GM12878 (cell line): ENCODE results near the gene ZFP14. TPM values are rescaled to one million over a fixed set of nuclear protein-coding genes. Genes with fewer than 3 reads are reported as not detected.

ENCODE experiments used
- ATAC-seq: fragments of 200-7000 bp; cut with Tn5 transposase; 3 replicates; pipeline ENCODE4 v1.9.1; 2020; ENCODE audit warnings: mild to moderate bottlenecking, moderate library complexity
- BruUV-seq: library from RNA; stranded (reverse); fragments of 400-500 nt; replicated peaks from 2 replicates; lab custom pipeline; 2021; lab: Mats Ljungman, UMichigan
- CTCF ChIA-PET: fragments of 300-600 bp; sonication (Branson Sonifier 250); formaldehyde crosslinking; extraction: SDS; loops from one replicate; lab custom pipeline; 2021; ENCODE audit warnings: inconsistent platforms; lab: Yijun Ruan, JAX
- POLR2A ChIA-PET: fragments of 350-600 bp; formaldehyde crosslinking; extraction: SDS; loops from one replicate; lab custom pipeline; 2021; ENCODE audit warnings: inconsistent platforms; lab: Charles Lee
- RAD21 ChIA-PET: fragments of 300-600 bp; sonication (Branson Sonifier 250); formaldehyde crosslinking; loops from one replicate; lab custom pipeline; 2023; ENCODE audit warnings: antibody characterized with exemption; ENCODE audit not compliant: unreplicated experiment; lab: Charles Lee
- SMC1A ChIA-PET: fragments of 300-600 bp; sonication (Branson Sonifier 250); formaldehyde crosslinking; loops from one replicate; lab custom pipeline; 2023; ENCODE audit not compliant: unreplicated experiment, uncharacterized antibody; lab: Charles Lee
- DNase-seq: peaks from one replicate; pipeline ENCODE4 v3.0.0-alpha.2; 2011; ENCODE audit warnings: low read depth, low spot score
- FAIRE-seq: peaks from 3 replicates; lab custom pipeline; 2011; peaks lifted over from hg19 to GRCh38; lab: Jason Lieb, UNC
- H2AFZ ChIP-seq: 2 replicates; pipeline ENCODE4 v1.6.0; 2011; ENCODE audit warnings: low read depth, low read length, control low read depth; ENCODE audit not compliant: control insufficient read depth
- H3K27ac ChIP-seq: 2 replicates; pipeline ENCODE4 v1.5.1; 2011; ENCODE audit warnings: control low read depth; ENCODE audit not compliant: control insufficient read depth, insufficient read depth
- H3K27me3 ChIP-seq, 2 experiments: replicated peaks in 1 of 2; 2 replicates each; pipeline versions ENCODE4 v1.6.0 to v1.6.1; 2011; ENCODE audit warnings: low read length in 1 of 2; ENCODE audit not compliant: control insufficient read depth in 2 of 2, insufficient read depth in 2 of 2
- H3K36me3 ChIP-seq, 2 experiments: 2 replicates each; pipeline ENCODE4 v1.5.1; 2011; ENCODE audit warnings: low read length in 1 of 2; ENCODE audit not compliant: control insufficient read depth in 2 of 2, insufficient read depth in 2 of 2
- H3K4me1 ChIP-seq: 2 replicates; pipeline ENCODE4 v1.6.1; 2011; ENCODE audit warnings: mild to moderate bottlenecking, low read length, moderate library complexity, mixed read lengths; ENCODE audit not compliant: control insufficient read depth, insufficient read depth
- H3K4me2 ChIP-seq: 2 replicates; pipeline ENCODE4 v1.6.0; 2011; ENCODE audit warnings: control low read depth; ENCODE audit not compliant: control insufficient read depth, insufficient read depth
- H3K4me3 ChIP-seq: fragments of 200-600 bp; sonication (generic); 2 replicates; pipeline ENCODE4 v1.5.1; 2016
- H3K79me2 ChIP-seq: 2 replicates; pipeline ENCODE4 v1.6.0; 2011; ENCODE audit warnings: low read length; ENCODE audit not compliant: control insufficient read depth, insufficient read depth
- H3K9ac ChIP-seq: 2 replicates; pipeline ENCODE4 v1.8.0; 2011; ENCODE audit warnings: low read length, control low read depth, mixed read lengths; ENCODE audit not compliant: control insufficient read depth, insufficient read depth
- H3K9me3 ChIP-seq: replicated peaks from 3 replicates; pipeline ENCODE4 v1.5.1; 2011; ENCODE audit warnings: mild to moderate bottlenecking, low read length; ENCODE audit not compliant: control insufficient read depth, insufficient read depth
- H4K20me1 ChIP-seq: 2 replicates; pipeline ENCODE4 v1.6.0; 2011; ENCODE audit not compliant: control insufficient read depth, insufficient read depth
- BHLHE40 ChIP-seq, 2 experiments: fragments of 450-650 bp in 1 of 2; IDR thresholded peaks; 2 replicates each; pipeline ENCODE4 v1.6.1; 2011 to 2017; ENCODE audit warnings: low read depth in 2 of 2, borderline replicate concordance in 1 of 2, improper control_type of control experiment in 1 of 2, low read length in 1 of 2, mild to moderate bottlenecking in 1 of 2
- BRCA1 ChIP-seq: IDR thresholded peaks from 2 replicates; pipeline ENCODE4 v1.6.1; 2011; ENCODE audit warnings: low read depth, low read length, improper control_type of control experiment
- IKZF2 ChIP-seq, 2 experiments: fragments of 450-650 bp; IDR thresholded peaks; 2 replicates each; pipeline ENCODE4 v1.6.1; 2017; ENCODE audit warnings: mild to moderate bottlenecking in 2 of 2, moderate library complexity in 2 of 2
- PML ChIP-seq: IDR thresholded peaks from 2 replicates; pipeline ENCODE4 v1.6.1; 2012; ENCODE audit warnings: low read length, inconsistent platforms
- POLR2AphosphoS5 ChIP-seq: IDR thresholded peaks from 2 replicates; pipeline ENCODE4 v1.6.1; 2011; ENCODE audit warnings: mild to moderate bottlenecking, low read length, inconsistent platforms
- POU2F2 ChIP-seq: IDR thresholded peaks from 3 replicates; pipeline ENCODE4 v1.6.1; 2011; ENCODE audit warnings: low read depth, mild to moderate bottlenecking, low read length, borderline replicate concordance
- TCF12 ChIP-seq: IDR thresholded peaks from 2 replicates; pipeline ENCODE4 v1.6.1; 2011; ENCODE audit warnings: low read depth, mild to moderate bottlenecking, low read length
- WGBS: methylation state at CpG from one replicate; pipeline ENCODE4 v1.1.6; 2016; ENCODE audit warnings: low lambda C conversion rate; ENCODE audit not compliant: insufficient replicate concordance, insufficient coverage; ENCODE audit errors: missing lambda C conversion rate; 5-methylcytosine and 5-hydroxymethylcytosine counted together
- in situ Hi-C: fragments of 300-500 bp; cut with MboI; formaldehyde crosslinking; loops from 9 replicates; pipeline ENCODE4 v1.14.3; 2018; ENCODE audit warnings: mixed read lengths
- intact Hi-C: fragments of 100-400 bp; cut with micrococcal nuclease; formaldehyde crosslinking; loops from one replicate; pipeline ENCODE4 v1.14.2; 2022; ENCODE audit not compliant: unreplicated experiment
- polyA plus RNA-seq, 11 experiments: library from polyadenylated mRNA; depleted of rRNA in 4 of 11; unstranded in 6 of 11; stranded (reverse) in 5 of 11; fragments of >200 nt; fragmentation: Nextera tagmentation in 4 of 11; fragmentation: Illumina TruSeq in 1 of 11; extraction: Ambion mirVana in 4 of 11; extraction: Trizol in 1 of 11; gene quantifications; 1 replicate in 1 of 11; 2 replicates in 10 of 11; pipeline versions ENCODE4 v1.2.1 to v1.2.3, GENCODE V29; 2011 to 2016; ENCODE audit warnings: inconsistent platforms in 2 of 11, missing spikeins in 2 of 11, low read depth in 1 of 11
- total RNA-seq, 4 experiments: library from RNA; depleted of rRNA in 3 of 4; stranded (reverse); fragments of >200 nt in 3 of 4; fragmentation: Illumina TruSeq in 1 of 4; extraction: Trizol in 1 of 4; gene quantifications; 2 replicates each; pipeline versions ENCODE4 v1.2.1 to v1.2.3, GENCODE V29; 2013 to 2021
- TF ChIP-seq, protein P1 (sequence below): IDR thresholded peaks from 2 replicates; pipeline ENCODE4 v1.6.1; 2012; ENCODE audit warnings: low read length, inconsistent platforms

Gene ZFP14
- total and polyA plus RNA-seq, 10 of the 15 experiments (the other 5 are each of a cell fraction or from before 2014, with no cell fraction given) = 0.61 to 2.6 (median 0.83) TPM

DNA sequence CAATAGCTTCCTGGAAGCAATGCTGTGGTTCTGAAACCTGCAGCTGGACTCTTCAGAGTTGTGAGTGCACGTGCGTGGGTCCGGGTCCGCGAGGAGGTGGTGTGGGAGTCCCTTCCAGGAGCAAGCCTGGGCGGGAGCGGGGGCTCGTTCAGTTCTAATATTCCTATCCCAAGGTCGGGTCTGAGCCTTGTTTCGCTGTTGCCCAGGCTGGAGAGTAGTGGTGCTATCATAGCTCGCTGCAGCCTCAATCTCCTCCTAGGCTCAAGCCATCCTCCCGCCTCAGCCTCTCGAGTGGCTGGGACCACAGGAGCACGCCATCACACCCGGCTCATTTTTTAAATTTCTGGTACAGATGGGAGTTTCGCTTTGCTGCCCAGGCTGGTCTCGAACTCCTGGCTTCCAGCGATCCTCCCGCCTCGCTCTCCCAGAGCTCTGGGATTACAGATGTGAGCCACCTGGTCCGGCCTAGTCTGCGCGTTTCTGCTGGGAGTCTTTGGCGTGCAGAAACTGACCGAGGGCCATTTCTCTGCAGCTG lies 38.8 kb upstream of the ZFP14 start:
- no peak for DNase-seq
- TF ChIP-seq BHLHE40 (IDR thresholded peaks at IDR 0.05; ENCODE audit: borderline replicate concordance in 1 of 2, low read depth in 2 of 2, low read length in 1 of 2) (peak; percentile 14 to 44; a peak in 1 of 4 replicates), TCF12 (peak; percentile 38)
- TF ChIP-seq, protein P1, sequence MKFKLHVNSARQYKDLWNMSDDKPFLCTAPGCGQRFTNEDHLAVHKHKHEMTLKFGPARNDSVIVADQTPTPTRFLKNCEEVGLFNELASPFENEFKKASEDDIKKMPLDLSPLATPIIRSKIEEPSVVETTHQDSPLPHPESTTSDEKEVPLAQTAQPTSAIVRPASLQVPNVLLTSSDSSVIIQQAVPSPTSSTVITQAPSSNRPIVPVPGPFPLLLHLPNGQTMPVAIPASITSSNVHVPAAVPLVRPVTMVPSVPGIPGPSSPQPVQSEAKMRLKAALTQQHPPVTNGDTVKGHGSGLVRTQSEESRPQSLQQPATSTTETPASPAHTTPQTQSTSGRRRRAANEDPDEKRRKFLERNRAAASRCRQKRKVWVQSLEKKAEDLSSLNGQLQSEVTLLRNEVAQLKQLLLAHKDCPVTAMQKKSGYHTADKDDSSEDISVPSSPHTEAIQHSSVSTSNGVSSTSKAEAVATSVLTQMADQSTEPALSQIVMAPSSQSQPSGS = no peak
- CTCF ChIA-PET = no interaction called here
- H3K27ac ChIP-seq = peak overlapping the region; percentile 61
- POLR2A ChIA-PET = interaction anchor here (0.5 to 1.6 kb wide), 2 partner anchors 71 to 91 kb away, joined by 5 to 6 read pairs; partner anchors contain the start of gene ZNF566
- peak; percentile 34 for ATAC-seq
- H2AFZ ChIP-seq = peak overlapping the region; percentile 63
- in situ Hi-C loops = no loop called here
- SMC1A ChIA-PET = interaction anchor here (1.0 to 1.1 kb wide), 2 partner anchors 13 to 39 kb away, joined by 3 read pairs; partner anchors contain the start of gene ZFP14
- no peak for FAIRE-seq
- RAD21 ChIA-PET = no interaction called here
- intact Hi-C loops = no loop called here
- peak overlapping the region; percentile 5 for H3K4me2 ChIP-seq
- no peaks in the 10 kb centered on the region for H3K36me3 ChIP-seq
- no peaks in the 10 kb centered on the region for H3K27me3 ChIP-seq
- no TSS peak for BruUV-seq
- H3K79me2 ChIP-seq = peaks cover 13% of the 10 kb centered on the region
- no peaks in the 10 kb centered on the region for H3K4me1 ChIP-seq
- H3K4me3 ChIP-seq = peak overlapping the region; percentile 76
- peaks cover 6% of the 10 kb centered on the region; the same call in 2 of the 3 replicates for H3K9me3 ChIP-seq
- 1% methylated on average over 25 of the region's 25 CpGs for WGBS
- peak overlapping the region; percentile 71 for H3K9ac ChIP-seq
- no peaks in the 10 kb centered on the region for H4K20me1 ChIP-seq

DNA sequence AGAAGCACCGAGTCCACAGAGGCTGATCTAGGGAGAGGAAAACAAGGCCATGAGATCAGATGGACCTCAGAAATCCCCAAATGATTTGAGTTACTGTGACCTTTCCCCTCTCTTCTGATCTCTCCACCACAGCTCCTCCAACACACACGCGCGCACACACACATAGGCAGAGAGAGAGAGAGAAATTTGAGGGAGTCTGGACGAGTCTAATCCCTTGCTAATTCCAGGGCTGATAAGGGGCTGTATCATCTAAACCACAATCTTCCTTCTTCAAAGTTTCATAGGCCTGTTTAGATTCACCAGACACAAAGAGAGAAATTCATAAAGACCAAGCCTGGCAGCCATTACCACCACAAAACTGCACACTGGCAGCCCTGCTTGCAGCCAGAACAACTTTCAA lies 30.8 kb upstream of the ZFP14 start:
- TF ChIP-seq BRCA1 (no peak), POLR2AphosphoS5 (no peak), POU2F2 (no peak), IKZF2 (IDR thresholded peaks at IDR 0.05) (no peak), PML (no peak)
- TF ChIP-seq, all 136 proteins: peak for 0
- Histone ChIP-seq H3K4me3 (no peak overlapping the region), H3K27ac (no peak overlapping the region), H3K4me1 (no peaks in the 10 kb centered on the region), H3K9me3 (peaks cover 18% of the 10 kb centered on the region), H4K20me1 (no peaks in the 10 kb centered on the region), H3K79me2 (no peaks in the 10 kb centered on the region), H2AFZ (no peak overlapping the region), H3K36me3 (peaks cover 2 to 21% of the 10 kb centered on the region in 2 experiments), H3K27me3 (no peaks in the 10 kb centered on the region), H3K4me2 (no peak overlapping the region), H3K9ac (no peak overlapping the region)
- CTCF ChIA-PET = no interaction called here
- RAD21 ChIA-PET = no interaction called here
- 81% methylated on average over 2 of the region's 5 CpGs for WGBS
- in situ Hi-C loops = no loop called here
- intact Hi-C loops = no loop called here
- DNase-seq = no peak
- SMC1A ChIA-PET = no interaction called here
- no peak for ATAC-seq
- no peak for FAIRE-seq
- POLR2A ChIA-PET = no interaction called here
- no TSS peak for BruUV-seq
